ENCODE measurements around the gene TMEM273. TPM values are rescaled to one million over a fixed set of nuclear protein-coding genes. Genes with fewer than 3 reads are reported as not detected.

The TMEM273 gene
- total and polyA plus RNA-seq, 10 of the 15 experiments (the other 5 are each of a cell fraction or from before 2014, with no cell fraction given), result 10.3 to 46.3 (median 26.4) TPM

GRCh38 chr10:49177391-49178355 is 10.5 kb downstream of the TMEM273 start (continued):
- TF ChIP-seq ZNF592 (IDR thresholded peaks at IDR 0.05) (0 out of 2 replicates have a peak, but pooled peaks have one; percentile 72), STAT3 (IDR thresholded peaks at IDR 0.05; ENCODE audit: low read depth, low read length) (0 out of 2 replicates have a peak, but pooled peaks have one; percentile 67), SMC3 (IDR thresholded peaks at IDR 0.05; ENCODE audit: borderline replicate concordance, low read length) (no peak), BCL11A (IDR thresholded peaks at IDR 0.05; ENCODE audit: low read depth, low read length) (peak; percentile 86; the same call in 1 of the 2 replicates), MLLT1 (IDR thresholded peaks at IDR 0.05) (0 out of 2 replicates have a peak, but pooled peaks have one; percentile 52), NKRF (conservative IDR thresholded peaks at IDR 0.05) (0 out of 2 replicates have a peak, but pooled peaks have one; percentile 19), ZNF24 (IDR thresholded peaks at IDR 0.05) (0 out of 2 replicates have a peak, but pooled peaks have one; percentile 29), CEBPZ (IDR thresholded peaks at IDR 0.05; ENCODE audit: low read depth, low read length) (no peak), USF2 (IDR thresholded peaks at IDR 0.05; ENCODE audit: borderline replicate concordance, low read depth, low read length) (peak; percentile 10; the same call in 1 of the 2 replicates), ZBTB33 (IDR thresholded peaks at IDR 0.05) (no peak), ZSCAN29 (IDR thresholded peaks at IDR 0.05) (no peak), ASH2L (IDR thresholded peaks at IDR 0.05; ENCODE audit: borderline replicate concordance, low read depth) (no peak), LARP7 (IDR thresholded peaks at IDR 0.05) (no peak)

Measured in GM12878 (cell line).